ENCODE measurements around the gene PDIA3.
"Not testable (repeated sequence)": the region's sequence is repeated elsewhere in the genome, so short reads cannot be mapped to it uniquely, and the experiment has no call there.

Gene PDIA3

GRCh38 chr15:43746245-43746902 is at the start of gene PDIA3:
TSS of gene PDIA3 (plus strand) at chr15:43746438. CDS start at chr15:43746540, 102 bp downstream.
- DNase-seq (ENCODE audit: low read depth) = peak; percentile 79

GRCh38 chr15:43702174-43702573 is 44.1 kb upstream of the PDIA3 start:
- DNase-seq (ENCODE audit: low read depth) = no peak

- no peak for DNase-seq (ENCODE audit: low read depth)
Measured at GRCh38 chr15:43702701-43703424, 43.4 kb upstream of the PDIA3 start.

- DNase-seq (ENCODE audit: low read depth) = not testable (repeated sequence)
Measured at GRCh38 chr15:43710431-43711131, 35.7 kb upstream of the PDIA3 start.

- no peak for DNase-seq (ENCODE audit: low read depth)
Measured at GRCh38 chr15:43723151-43723550, 23.1 kb upstream of the PDIA3 start.

GRCh38 chr15:43726306-43726705 is 19.9 kb upstream of the PDIA3 start:
- DNase-seq (ENCODE audit: low read depth) = not testable (repeated sequence)

GRCh38 chr15:43728053-43728725 is 18.0 kb upstream of the PDIA3 start:
- not testable (repeated sequence) for DNase-seq (ENCODE audit: low read depth)

GRCh38 chr15:43735416-43735815 is 10.8 kb upstream of the PDIA3 start:
- DNase-seq (ENCODE audit: low read depth) = no peak

- DNase-seq (ENCODE audit: low read depth) = not testable (repeated sequence)
Measured at GRCh38 chr15:43746903-43747309, 668 bp downstream of the PDIA3 start.

- no peak for DNase-seq (ENCODE audit: low read depth)
Measured at GRCh38 chr15:43748376-43748775, 2.1 kb downstream of the PDIA3 start.

- peak; percentile 18 for DNase-seq (ENCODE audit: low read depth)
Measured at GRCh38 chr15:43749690-43750345, 3.6 kb downstream of the PDIA3 start.

GRCh38 chr15:43751885-43752284 is 5.6 kb downstream of the PDIA3 start:
- no peak for DNase-seq (ENCODE audit: low read depth)

- no peak for DNase-seq (ENCODE audit: low read depth)
Measured at GRCh38 chr15:43762824-43763223, 16.6 kb downstream of the PDIA3 start.

GRCh38 chr15:43763819-43764446 is 17.7 kb downstream of the PDIA3 start:
- no peak for DNase-seq (ENCODE audit: low read depth)

GRCh38 chr15:43769584-43770228 is 23.5 kb downstream of the PDIA3 start:
- peak; percentile 34 for DNase-seq (ENCODE audit: low read depth)

- DNase-seq (ENCODE audit: low read depth) = no peak
Measured at GRCh38 chr15:43771816-43772215, 25.6 kb downstream of the PDIA3 start.

- no peak for DNase-seq (ENCODE audit: low read depth)
Measured at GRCh38 chr15:43772624-43773023, 26.4 kb downstream of the PDIA3 start.

GRCh38 chr15:43774062-43774461 is 27.8 kb downstream of the PDIA3 start:
- DNase-seq (ENCODE audit: low read depth) = no peak

GRCh38 chr15:43775411-43775965 is 29.2 kb downstream of the PDIA3 start:
- DNase-seq (ENCODE audit: low read depth) = no peak

- no peak for DNase-seq (ENCODE audit: low read depth)
Measured at GRCh38 chr15:43776101-43776717, 30.0 kb downstream of the PDIA3 start.
